ENCODE results near the gene METTL23.
A peak's percentile ranks its signal among the peaks of the same experiment; 100 is the strongest.
"Not testable (repeated sequence)": the region's sequence is repeated elsewhere in the genome, so short reads cannot be mapped to it uniquely, and the experiment has no call there.

METTL23 gene

DNA sequence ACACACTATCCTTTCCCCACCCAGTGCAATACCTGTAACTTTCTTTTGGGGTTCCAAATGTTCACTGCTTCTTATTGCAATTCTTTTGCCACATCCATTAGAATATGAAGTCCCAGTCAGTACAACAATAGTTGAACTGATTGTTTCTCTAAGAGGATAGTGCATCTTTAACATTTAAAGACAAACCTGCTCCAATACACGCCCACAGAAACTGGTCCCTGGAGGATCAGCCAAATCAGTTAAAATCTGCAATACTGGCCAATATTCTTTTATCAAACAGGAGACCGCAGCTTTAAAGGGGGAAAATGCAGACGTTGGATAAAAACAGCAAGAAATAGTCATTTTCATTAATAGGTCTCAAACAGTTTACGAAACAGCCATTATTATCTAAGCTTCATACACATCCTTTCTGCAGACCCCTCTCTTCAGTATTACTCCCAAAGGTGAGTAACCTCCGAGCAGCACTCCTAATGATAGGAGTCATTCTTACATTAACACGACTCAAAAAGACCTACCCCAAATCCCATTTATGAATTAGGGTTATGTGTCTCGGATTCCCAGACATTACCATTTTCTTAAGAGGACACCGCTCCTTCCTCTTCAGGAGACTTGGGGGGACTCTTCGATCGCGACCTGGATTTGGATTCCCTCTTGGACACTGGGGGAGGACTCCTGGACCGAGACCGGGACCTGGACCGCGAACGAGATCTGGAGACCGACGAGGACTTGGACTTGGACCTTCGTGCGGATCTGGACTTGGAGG is 9.1 kb downstream of the METTL23 start:
- DNase-seq: peak; percentile 43 to 64

DNA sequence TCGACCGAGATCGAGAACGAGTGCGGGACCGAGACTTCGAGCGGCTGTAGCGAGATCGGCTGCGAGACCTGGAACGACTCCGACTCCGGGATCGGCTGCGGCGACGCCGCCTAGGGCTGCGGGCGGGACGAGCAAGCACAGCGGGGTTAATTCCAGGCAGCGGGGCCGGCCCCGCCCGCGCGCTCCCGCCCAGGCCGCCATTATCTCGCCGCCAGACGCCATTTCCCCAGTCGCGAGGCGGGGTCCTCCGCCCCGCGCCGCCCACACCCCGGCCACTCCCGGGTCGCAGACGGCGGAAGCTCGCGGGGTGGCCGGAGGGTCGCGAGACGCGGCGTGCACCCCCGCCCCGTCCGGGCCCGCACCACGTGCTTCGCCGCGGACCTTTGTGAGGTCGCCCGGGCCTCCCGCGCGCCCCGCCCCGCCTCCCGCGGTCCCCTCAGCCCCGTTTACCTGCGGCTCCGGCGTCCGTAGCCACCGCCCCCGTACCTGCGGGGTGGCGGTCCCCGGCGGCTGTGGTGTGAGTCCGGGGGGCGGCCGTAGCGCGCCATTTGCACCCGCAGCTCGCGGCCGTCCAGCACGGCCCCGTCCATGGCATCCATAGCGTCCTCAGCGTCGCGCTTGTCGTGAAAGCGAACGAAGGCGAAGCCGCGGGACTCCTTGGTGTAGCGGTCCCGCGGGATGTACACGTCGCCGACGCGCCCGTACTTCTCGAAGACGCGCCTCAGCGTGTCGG is 9.9 kb downstream of the METTL23 start:
- peak in 1 of 2 experiments; percentile 43 for DNase-seq

DNA sequence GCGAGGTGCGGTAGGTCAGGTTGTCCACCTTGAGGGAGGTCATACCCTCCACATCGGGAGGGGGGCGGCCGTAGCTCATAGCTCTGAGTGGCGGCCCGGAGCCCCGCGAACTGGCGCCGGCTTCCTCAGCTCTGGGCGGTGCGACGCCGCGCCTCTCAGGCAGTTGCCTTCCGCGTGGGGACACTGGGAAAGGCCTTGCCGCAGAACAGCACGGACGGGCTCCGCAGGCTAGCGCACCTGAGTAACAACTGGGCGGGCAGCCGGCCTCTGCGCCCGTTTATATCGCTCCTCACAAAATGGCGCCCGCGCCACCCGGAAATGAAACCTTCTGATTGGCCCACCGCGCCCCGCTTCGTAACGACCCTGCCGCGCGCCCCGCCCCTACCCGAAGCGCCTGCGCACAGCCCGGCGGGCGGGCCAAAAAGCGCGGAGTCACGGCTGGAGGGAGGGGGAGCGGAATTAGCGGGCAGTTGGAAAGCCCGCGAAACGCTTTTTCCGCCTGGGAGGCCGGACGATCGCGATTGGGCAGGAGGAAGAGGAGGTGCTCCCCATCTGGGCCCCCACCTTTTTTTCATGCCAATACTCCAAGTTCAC is 10.5 kb downstream of the METTL23 start, which contains the start of gene SRSF2:
Gene SRSF2 (minus strand): TSS at position 250 of the 594 bp plus-strand sequence. CDS start 171 bp downstream, at position 79.
- peak; percentile 100 for DNase-seq

DNA sequence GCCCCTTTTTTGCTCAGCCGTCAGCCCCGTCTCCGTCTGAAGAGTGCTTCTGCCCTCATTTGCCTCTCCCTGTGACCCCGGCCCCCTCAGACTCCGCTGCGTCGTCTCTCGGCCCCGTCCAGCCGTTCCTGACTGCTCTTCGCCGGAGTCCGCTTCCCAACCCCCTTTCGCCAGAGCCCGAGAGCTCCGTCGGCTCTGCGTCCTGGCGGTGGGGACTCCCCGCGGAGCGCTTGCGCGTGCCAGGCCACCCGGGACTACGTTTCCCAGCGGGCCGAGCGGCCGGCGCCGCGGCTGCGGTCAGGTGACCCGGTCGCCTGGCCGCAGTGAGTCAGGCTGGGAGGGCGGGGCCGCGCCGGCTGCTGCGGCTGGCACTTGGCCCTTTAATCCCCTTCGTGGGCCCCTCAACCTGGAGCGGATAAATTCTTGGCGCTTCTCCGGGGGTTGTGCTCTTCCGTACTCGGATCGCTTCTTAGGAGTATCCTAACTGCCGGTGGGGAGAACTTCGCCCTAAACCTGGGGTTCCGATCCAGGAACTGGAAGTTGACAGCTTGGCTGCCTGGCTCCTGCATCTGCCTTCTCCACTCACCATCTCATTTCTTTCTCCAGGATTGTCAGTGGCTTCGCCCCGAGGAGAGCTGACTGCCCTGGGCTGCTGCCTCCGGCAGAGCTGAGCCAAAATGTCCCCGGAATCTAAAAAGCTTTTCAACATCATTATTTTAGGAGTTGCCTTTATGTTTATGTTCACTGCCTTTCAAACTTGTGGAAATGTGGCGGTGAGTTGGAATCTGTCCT is 11.2 kb downstream of the METTL23 start, which contains the start of gene MFSD11:
Gene MFSD11 (plus strand): TSS at position 444 of the 792 bp plus-strand sequence. CDS start 234 bp downstream, at position 678.
- DNase-seq: peak; percentile 93 to 97

DNA sequence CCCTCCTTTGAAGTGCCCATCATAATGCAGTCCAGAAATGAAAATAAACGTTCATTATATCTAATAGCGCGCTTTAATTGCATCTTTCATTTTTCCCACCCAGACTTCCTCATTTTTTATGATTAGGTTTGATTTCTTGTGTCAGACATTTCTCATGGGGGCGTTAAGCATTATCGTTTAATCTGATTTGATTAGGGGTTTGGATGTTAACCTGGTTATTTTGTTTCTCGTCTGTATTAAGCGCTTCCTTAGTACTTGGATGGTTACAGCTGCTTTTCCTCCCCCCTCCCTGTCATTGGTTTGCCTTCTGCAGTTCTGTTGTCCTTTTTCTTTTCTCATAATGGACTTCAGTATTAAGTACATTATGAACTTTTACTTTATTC is 11.8 kb downstream of the METTL23 start:
- peak; percentile 32 to 59 for DNase-seq

DNA sequence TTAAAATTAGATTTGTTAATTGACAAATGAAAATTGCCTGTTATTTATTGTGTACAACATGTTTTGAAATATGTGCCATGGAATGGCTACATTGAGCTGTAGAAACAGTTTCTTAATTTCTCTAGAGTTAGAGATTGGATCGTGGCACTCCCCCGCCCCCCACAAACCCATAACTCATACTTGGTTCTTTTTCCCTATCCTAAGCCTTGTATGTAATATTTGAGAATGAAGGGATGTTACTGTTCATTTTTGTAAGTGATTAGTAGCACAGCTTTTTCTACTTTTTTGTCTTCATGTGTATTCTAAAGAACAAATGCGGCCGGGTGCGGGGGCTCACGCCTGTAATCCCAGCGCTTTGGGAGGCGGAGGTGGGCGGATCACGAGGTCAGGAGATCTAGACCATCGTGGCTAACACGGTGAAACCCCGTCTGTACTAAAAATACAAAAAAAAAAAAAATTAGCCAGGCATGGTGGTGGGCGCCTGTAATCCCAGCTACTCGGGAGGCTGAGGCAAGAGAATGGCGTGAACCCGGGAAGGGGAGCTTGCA is 13.0 kb downstream of the METTL23 start:
- DNase-seq: not testable (repeated sequence)

DNA sequence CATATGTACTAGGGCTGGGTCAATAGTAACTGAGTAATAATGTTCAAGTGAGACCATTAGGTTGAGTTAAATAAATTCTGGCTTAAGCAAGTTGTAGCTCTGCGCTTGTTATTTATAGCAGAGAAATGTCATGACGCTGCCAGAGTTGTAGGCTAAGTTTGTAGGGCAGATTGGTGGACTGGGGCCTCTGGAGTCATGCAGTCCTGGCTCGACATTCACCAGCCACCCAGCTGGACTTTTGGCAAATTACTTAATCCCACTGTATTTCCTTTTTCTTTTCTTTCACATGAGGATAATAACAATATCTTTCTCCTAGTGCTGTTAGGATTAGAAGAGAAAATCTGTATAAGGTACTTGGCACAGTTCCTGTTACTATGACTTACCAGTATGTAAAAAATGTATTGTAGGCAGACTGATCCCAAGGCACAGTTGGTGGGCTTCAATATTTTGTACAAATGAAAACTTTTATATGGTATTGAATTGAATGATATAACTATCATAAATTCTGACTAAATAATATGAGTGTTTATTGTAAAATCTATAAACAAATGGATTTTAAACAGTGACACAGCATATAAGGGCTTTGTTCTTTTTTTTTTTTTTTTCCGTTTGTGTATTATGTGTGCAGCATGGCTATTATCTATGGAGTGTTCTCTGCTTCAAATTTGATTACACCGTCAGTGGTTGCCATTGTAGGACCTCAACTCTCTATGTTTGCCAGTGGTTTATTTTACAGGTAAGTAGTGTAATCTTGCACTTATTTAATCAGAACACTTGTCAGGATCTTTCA is 13.9 kb downstream of the METTL23 start:
- no peak for DNase-seq

DNA sequence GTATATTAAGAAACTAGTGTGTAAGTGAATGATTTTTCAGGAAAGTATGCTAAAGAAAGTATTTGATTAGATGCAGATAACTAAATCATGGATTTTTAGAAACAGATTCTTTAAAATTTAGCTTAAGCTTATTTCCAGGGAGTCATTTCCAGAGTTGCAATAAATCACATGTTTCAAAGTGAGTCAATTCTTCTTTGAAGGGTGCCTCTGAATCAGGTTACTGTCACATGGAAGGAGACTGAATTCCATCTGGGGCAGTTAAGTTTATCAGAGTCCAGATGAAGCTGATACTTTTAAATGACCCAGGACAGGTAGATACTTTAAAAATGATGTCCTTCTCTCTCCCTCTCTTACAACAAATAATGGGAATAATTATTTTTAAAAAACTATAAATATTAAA is 16.3 kb downstream of the METTL23 start:
- DNase-seq: no peak

DNA sequence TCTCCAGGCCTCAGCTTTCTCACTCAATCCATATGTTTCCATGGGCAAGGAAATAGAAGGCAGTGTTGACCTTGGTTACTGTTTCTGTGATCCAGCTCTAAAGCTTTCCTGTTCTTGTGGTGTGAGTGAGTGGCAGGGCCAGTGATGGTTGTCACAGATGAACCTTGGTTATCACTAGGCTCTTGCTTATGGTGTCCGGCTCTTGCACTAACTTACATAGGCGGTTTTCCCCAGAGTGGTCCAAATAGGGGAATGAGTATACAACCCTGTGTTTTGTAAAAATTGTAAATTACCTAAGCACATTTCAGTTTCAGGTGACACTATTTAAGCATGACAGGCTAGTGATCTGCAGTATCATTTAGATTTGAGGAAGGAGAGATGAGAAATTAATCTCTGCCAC is 18.1 kb downstream of the METTL23 start:
- no peak for DNase-seq

DNA sequence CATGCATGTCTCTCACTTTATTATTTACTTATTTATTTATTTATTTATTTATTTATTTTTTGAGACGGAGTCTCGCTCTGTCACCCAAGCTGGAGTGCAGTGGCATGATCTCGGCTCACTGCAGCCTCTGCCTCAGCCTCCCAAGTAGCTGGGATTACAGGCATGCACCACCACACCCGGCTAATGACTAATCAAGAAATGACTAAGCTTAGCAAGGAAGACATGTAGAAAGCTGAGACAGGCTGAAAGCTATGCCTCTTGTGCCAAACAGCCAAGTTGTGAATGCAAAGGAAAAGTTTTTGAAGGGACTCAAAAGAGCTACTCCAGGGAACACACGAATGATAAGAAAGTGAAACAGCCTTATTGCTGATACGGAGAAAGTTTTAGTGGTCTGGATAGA is 19.1 kb downstream of the METTL23 start:
- not testable (repeated sequence) for DNase-seq

DNA sequence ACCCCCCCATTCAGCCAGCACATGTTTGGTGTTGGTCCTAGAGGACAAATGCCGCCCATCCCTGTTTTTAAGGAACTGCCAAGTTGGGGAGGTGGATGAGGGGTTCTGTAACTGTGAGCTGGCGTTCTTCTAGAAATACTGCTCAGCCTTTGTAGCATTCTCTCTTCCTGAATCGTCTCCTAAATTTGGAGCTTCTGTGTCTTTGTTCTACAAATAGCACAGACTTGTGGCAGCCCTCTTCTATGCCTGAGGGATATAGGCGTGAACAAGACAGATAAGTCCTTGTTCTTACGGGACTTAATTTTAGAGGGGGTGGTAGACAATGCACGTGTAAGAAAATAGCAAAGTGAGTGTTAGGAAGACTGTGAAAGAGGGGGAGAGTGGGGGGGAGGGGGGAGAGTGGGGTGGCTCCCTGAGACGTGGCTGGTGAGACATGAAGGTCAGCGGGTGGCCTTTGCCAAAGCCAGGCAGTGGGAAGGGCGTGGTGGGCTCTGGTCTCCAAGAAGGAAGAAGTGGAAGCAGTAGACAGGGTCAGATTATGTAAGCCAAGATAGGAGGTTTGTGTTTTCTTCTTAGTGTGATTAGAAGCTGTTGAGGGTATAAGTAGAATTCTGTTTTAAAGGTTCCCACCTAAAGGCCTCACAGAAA is 21.2 kb downstream of the METTL23 start:
- peak in 1 of 2 experiments; percentile 16 for DNase-seq

DNA sequence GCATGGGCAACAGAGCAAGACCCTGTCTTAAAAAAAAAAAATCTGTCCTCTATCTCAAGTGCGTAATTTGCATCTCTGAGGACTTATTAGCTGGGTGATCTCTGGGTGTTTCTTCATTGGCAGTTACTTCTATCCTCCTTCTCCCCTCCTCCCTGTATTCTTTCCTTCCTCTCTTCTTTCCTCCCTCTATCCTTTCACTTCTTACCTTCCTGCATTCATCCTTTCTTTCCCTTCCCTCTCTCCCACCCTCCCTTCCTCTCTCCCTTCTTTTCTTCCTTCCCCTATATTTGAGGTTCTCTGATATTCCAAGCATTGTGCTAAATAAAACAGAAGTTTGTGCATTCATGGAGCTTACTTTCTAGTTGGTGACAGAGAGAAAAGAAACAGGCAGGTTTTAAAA is 22.0 kb downstream of the METTL23 start:
- no peak for DNase-seq

DNA sequence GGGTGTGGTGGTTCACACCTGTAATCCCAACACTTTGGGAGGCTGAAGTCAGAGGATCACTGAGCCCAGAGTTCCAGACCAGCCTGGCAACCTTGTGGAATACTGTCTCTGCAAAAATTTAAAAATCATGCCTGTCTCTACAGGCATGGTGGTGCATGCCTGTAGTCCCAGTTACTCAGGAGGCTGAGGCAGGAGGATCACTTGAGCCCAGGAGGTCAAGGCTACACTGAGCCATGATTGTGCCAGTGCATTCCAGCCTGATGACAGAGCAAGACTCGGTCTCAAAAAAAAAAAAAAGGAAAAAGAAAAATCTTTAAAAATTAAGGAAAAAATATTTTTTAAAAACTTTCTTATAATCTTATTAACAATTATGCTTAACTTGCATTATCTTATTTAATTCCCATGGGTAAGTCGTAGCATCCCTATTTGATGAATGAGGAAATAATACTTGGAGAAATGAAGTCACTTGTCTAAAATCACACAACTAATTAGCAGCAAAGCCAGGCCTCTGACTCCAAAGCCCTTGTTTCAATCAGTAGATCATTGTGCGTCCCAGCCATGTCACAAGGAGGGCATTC is 24.9 kb downstream of the METTL23 start:
- DNase-seq: no peak

DNA sequence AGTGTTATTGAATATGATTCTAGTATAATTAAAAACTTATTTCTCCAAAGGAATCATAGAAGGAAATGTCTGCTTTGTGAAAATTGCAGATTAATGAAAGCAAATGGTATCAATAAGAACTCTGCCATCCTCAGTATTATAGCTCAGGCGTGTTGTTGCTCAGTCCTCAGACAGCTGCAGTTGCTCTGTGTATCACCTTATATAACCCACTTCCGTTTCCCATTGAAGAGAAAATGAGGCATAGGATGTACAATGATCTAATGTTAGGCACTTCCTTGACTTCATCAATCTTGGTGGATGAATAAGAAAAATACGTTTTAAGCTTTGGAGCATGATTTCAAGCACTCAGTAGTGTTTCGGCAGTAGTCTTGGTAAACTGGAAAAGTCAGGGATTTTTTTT is 25.4 kb downstream of the METTL23 start:
- no peak for DNase-seq

DNA sequence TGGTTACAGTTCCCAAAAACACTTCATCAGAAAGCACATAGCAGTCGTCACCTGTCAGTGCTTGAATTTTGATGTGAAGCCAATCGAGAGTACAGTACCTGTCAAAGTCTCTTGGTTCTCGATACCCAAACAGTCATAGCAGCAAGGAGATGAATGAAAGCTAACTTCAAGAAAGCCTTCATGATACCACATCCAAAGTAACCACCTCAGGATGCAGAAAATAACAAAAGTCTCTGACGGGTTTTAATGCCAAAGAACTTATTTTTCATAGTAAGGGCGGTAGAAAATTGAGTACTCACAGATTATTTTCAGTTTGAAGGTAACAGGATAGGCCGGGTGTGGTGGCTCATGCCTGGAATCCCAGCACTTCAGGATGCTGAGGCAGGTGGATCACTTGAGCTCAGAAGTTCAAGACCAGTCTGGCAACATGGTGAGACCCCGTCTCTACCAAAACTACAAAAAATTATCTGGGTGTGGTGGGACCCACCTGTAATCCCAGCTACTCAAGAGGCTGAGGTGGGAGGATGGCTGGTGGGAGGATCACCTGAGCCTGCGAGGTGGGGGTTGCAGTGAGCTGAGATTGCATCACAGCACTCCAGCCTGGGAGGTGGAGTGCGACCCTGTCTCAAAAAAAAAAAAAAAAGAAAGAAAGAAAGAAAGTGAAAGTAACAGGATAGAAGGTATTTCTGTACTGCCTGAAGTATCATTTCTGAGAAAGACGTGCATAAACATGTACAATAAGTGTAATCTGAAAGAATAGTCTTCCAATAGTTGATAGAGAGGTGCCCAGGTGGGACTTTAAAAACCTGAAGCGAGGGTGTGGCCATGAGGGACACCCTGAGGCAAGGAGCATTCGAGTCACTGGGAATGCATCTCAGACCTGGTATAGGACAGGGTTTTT is 26.7 kb downstream of the METTL23 start:
- no peak for DNase-seq

DNA sequence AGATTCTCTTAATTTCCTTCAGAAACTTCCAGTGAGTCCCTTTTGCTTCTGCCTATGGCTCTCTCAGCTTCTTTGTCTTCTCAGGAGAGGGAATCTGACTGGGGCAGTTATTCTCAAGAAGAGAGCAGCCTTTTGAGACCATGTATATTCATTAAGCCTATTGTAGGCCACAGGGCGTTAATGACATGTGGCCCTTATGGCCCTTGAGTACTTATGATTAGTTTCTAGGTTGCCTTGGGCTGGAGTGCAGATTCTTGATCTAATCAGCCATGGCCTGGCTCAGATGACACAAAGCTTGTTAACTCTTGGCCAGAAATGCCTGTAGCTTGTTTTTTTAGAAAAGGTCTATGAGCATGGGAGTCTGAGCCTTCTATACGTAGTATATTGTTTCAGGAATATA is 28.6 kb downstream of the METTL23 start:
- DNase-seq: no peak

DNA sequence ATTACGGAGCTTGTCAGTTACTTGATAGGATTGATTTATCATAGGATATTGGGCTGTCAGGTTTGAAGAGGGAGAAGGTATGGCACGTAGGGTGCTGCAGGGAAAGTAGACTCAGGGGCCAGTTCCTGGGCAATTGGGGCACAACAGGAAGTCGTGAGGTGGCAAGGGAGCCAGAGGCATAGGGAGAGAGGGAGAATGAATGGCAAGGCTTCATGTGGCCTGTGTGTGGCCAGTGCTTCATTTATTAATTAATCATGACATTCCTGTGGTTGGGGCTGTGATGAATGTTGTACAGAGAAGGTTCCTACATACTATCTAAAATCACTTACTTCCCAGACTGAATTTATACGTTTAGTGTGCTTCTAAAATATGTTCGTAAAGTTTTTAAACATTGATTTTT is 30.6 kb downstream of the METTL23 start:
- no peak for DNase-seq

DNA sequence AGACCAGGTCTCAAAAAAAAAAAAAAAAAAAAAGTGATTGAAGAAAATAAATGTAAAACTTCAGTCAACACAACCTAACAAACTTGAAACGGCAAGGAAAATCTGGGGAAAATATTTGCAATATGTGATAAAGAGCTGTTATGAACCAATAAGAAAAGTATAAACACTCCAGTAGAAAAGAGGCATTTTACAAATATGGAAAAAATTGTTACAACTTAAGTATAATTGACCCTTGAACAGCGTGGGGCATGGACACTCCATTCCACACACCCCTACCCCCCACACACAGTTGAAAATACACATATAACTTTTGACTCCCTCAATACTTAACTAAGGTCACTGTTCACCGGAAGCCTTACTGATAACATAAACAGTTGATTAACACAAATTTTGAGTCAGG is 31.9 kb downstream of the METTL23 start:
- no peak for DNase-seq

DNA sequence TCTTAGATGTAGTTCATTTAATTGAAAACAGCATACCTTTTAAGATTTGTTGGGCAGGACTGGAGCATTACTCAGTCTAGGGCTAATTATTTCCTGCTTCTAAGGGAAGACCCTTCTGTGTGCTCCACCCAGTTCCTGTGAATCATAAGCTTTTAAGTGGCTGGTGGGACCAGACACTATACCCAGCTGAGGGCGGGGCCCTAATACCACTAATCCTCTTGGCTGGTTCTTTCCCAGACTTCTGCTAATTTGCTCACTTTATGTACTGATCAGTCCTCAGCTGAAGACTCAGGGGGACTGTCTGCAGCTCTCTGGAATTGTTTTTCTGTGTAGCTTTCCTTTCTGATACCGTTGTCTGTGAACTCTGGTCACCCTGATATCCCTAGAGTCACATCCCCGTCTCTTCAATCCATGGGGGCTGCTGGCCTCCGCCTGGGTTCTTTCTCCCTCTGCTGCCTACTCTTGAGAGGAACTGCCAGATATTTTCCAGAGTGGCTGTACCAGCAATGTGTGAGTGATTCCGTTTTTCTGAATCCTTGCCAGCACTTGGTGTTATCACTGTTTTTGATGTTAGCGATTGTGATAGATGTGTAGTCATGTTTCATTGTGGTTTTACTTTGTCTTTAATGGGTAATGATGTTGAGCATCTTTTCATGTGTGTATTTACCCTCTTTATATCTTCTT is 46.3 kb downstream of the METTL23 start:
- peak; percentile 71 for DNase-seq
